HEK293 (cell line): ENCODE measurements around the gene IWS1.
"Not testable (repeated sequence)": the region's sequence is repeated elsewhere in the genome, so short reads cannot be mapped to it uniquely, and the experiment has no call there.

Experiments used
- CTCF ChIA-PET: fragments of 350-600 bp; formaldehyde crosslinking; extraction: SDS; loops from one replicate; lab custom pipeline; 2021; ENCODE audit warnings: antibody characterized with exemption; lab: Yijun Ruan, JAX
- POLR2A ChIA-PET: fragments of 300-600 bp; formaldehyde crosslinking; extraction: SDS; loops from one replicate; lab custom pipeline; 2020; ENCODE audit warnings: antibody characterized with exemption, inconsistent platforms; lab: Yijun Ruan, JAX
- H3K27ac ChIP-seq: fragments of 200-500 bp; sonication (Bioruptor generic); 2 replicates; pipeline ENCODE4 v1.5.1; 2014; ENCODE audit warnings: low read depth, low read length, control low read depth, inconsistent platforms; ENCODE audit errors: extremely low read depth
- H3K36me3 ChIP-seq, 2 experiments: fragments of 200-500 bp in 1 of 2; sonication (Bioruptor generic) in 1 of 2; 1 replicate in 1 of 2; 2 replicates in 1 of 2; pipeline ENCODE4 v1.5.1; 2014 to 2017; ENCODE audit warnings: inconsistent platforms in 2 of 2, low read length in 2 of 2; ENCODE audit not compliant: control insufficient read depth in 2 of 2, insufficient read depth in 1 of 2
- H3K4me1 ChIP-seq: fragments of 200-500 bp; sonication (Bioruptor generic); 2 replicates; pipeline ENCODE4 v1.5.1; 2014; ENCODE audit warnings: mild to moderate bottlenecking, low read length, inconsistent platforms; ENCODE audit not compliant: control insufficient read depth, insufficient read depth
- H3K4me3 ChIP-seq: 2 replicates; pipeline ENCODE4 v1.5.1; 2011; ENCODE audit warnings: low read depth, mild to moderate bottlenecking, control low read depth, low read length, moderate library complexity
- H3K9me3 ChIP-seq: fragments of 200-500 bp; sonication (Bioruptor generic); 2 replicates; pipeline ENCODE4 v1.5.1; 2014; ENCODE audit warnings: low read depth, low read length, inconsistent platforms; ENCODE audit not compliant: control insufficient read depth, insufficient read depth
- YY1 ChIP-seq: fragments of 450-650 bp; formaldehyde crosslinking; IDR thresholded peaks from 2 replicates; pipeline ENCODE4 v1.5.1; 2018; ENCODE audit warnings: missing biosample characterization, missing genetic modification characterization
- ZBTB10 ChIP-seq: fragments of 450-650 bp; formaldehyde crosslinking; IDR thresholded peaks from 2 replicates; pipeline ENCODE4 v1.5.1; 2016; ENCODE audit warnings: missing biosample characterization, missing genetic modification characterization
- ZFP3 ChIP-seq: fragments of 450-650 bp; formaldehyde crosslinking; IDR thresholded peaks from 2 replicates; pipeline ENCODE4 v1.5.1; 2016; ENCODE audit warnings: low read depth, missing biosample characterization, missing genetic modification characterization
- ZFP37 ChIP-seq: fragments of 450-650 bp; formaldehyde crosslinking; IDR thresholded peaks from 2 replicates; pipeline ENCODE4 v1.5.1; 2016; ENCODE audit warnings: missing biosample characterization, missing genetic modification characterization
- ZNF112 ChIP-seq: fragments of 450-650 bp; formaldehyde crosslinking; IDR thresholded peaks from 2 replicates; pipeline ENCODE4 v1.5.0; 2017; ENCODE audit warnings: missing biosample characterization, missing genetic modification characterization
- ZNF23 ChIP-seq: fragments of 450-650 bp; formaldehyde crosslinking; IDR thresholded peaks from 2 replicates; pipeline ENCODE4 v1.5.1; 2016; ENCODE audit warnings: missing biosample characterization, missing genetic modification characterization, borderline replicate concordance
- ZNF274 ChIP-seq, 2 experiments: fragments of 200-500 bp in 1 of 2; fragments of 450-650 bp in 1 of 2; sonication (Bioruptor generic) in 1 of 2; formaldehyde crosslinking in 1 of 2; IDR thresholded peaks; 2 replicates each; pipeline versions ENCODE4 v1.5.1 to v1.6.1; 2014 to 2016; ENCODE audit warnings: borderline replicate concordance in 1 of 2, inconsistent platforms in 1 of 2, low read length in 1 of 2, missing biosample characterization in 1 of 2, missing genetic modification characterization in 1 of 2
- ZNF362 ChIP-seq: fragments of 450-650 bp; formaldehyde crosslinking; IDR thresholded peaks from 2 replicates; pipeline ENCODE4 v1.5.1; 2016; ENCODE audit warnings: missing biosample characterization, missing genetic modification characterization
- ZNF426 ChIP-seq: fragments of 450-650 bp; formaldehyde crosslinking; IDR thresholded peaks from 2 replicates; pipeline ENCODE4 v1.5.1; 2017; ENCODE audit warnings: missing biosample characterization, missing genetic modification characterization, mild to moderate bottlenecking, inconsistent platforms, moderate library complexity
- ZNF510 ChIP-seq: fragments of 450-650 bp; formaldehyde crosslinking; IDR thresholded peaks from 2 replicates; pipeline ENCODE4 v1.5.1; 2018; ENCODE audit warnings: mild to moderate bottlenecking, missing genetic modification characterization, missing biosample characterization; ENCODE audit not compliant: insufficient replicate concordance
- ZNF518A ChIP-seq: fragments of 450-650 bp; formaldehyde crosslinking; conservative IDR thresholded peaks from 2 replicates; pipeline ENCODE4 v1.5.1; 2016; ENCODE audit warnings: low read depth, missing biosample characterization, missing genetic modification characterization
- ZNF529 ChIP-seq: fragments of 450-650 bp; formaldehyde crosslinking; IDR thresholded peaks from 2 replicates; pipeline ENCODE4 v1.5.1; 2017; ENCODE audit warnings: missing genetic modification characterization, missing biosample characterization; ENCODE audit not compliant: insufficient replicate concordance
- ZNF585B ChIP-seq: fragments of 450-650 bp; formaldehyde crosslinking; IDR thresholded peaks from 2 replicates; pipeline ENCODE4 v1.5.1; 2016; ENCODE audit warnings: missing biosample characterization, missing genetic modification characterization
- ZSCAN23 ChIP-seq: fragments of 450-650 bp; formaldehyde crosslinking; IDR thresholded peaks from 2 replicates; pipeline ENCODE4 v1.5.1; 2016; ENCODE audit warnings: missing biosample characterization, missing genetic modification characterization

Gene IWS1

GRCh38 chr2:127530245-127531140 is 4.2 kb upstream of the IWS1 start:
- H3K36me3 ChIP-seq = no peaks in the 10 kb centered on the region
- ChIA-PET POLR2A (no interaction called here), CTCF (interaction anchor here (0.9 to 2.7 kb wide), 4 partner anchors 9 to 119 kb away, joined by 3 to 6 read pairs (median 4); no protein-coding TSS in a partner anchor)
- no peak for TF ChIP-seq ZNF23 (tag by site-specific recombination)
- TF ChIP-seq ZNF529 (tag by site-specific recombination) = no peak
- no peak for TF ChIP-seq ZNF510 (tag by site-specific recombination)
- no peak for TF ChIP-seq ZSCAN23
- no peak for TF ChIP-seq ZNF585B (tag by site-specific recombination)
- TF ChIP-seq, all 188 proteins: peak for 0
- Histone ChIP-seq H3K4me1 (peaks cover 4% of the 10 kb centered on the region; the same call in 1 of the 2 replicates), H3K27ac (no peak overlapping the region), H3K4me3 (no peak overlapping the region), H3K9me3 (no peaks in the 10 kb centered on the region)

GRCh38 chr2:127529416-127529815 is 3.1 kb upstream of the IWS1 start:
- H3K4me3 ChIP-seq, H3K4me1 ChIP-seq, H3K36me3 ChIP-seq, H3K27ac ChIP-seq, H3K9me3 ChIP-seq, POLR2A ChIA-PET: not testable (repeated sequence)
- CTCF ChIA-PET = interaction anchor here (0.9 to 2.7 kb wide), 5 partner anchors 10 to 205 kb away, joined by 3 to 6 read pairs (median 4); no protein-coding TSS in a partner anchor

GRCh38 chr2:127528487-127528886 is 2.2 kb upstream of the IWS1 start:
- no peaks in the 10 kb centered on the region for H3K9me3 ChIP-seq
- peaks cover 4% of the 10 kb centered on the region; the same call in 1 of the 2 replicates for H3K4me1 ChIP-seq
- no peak overlapping the region for H3K4me3 ChIP-seq
- POLR2A ChIA-PET = no interaction called here
- H3K27ac ChIP-seq = no peak overlapping the region
- TF ChIP-seq ZNF112 = no peak
- CTCF ChIA-PET = interaction anchor here (2.1 to 2.7 kb wide), 2 partner anchors 121 to 204 kb away, joined by 6 read pairs; no protein-coding TSS in a partner anchor
- H3K36me3 ChIP-seq = peaks cover 3 to 7% of the 10 kb centered on the region in 2 experiments; a peak in 2 of 3 replicates

- POLR2A ChIA-PET = interaction anchor here (0.6 to 2.0 kb wide), 16 partner anchors 9 to 233 kb away, joined by 3 to 19 read pairs (median 4); partner anchors contain the start of genes ERCC3, LIMS2 and SFT2D3
- Histone ChIP-seq H3K9me3 (no peaks in the 10 kb centered on the region), H3K36me3 (peaks cover 13 to 20% of the 10 kb centered on the region in 2 experiments), H3K4me3 (peak overlapping the region; percentile 88), H3K4me1 (peaks cover 4% of the 10 kb centered on the region; the same call in 1 of the 2 replicates), H3K27ac (peak overlapping the region; percentile 73)
- CTCF ChIA-PET = interaction anchor here (0.8 kb wide), 1 partner anchor 123 kb away, joined by 5 read pairs; no protein-coding TSS in a partner anchor
- TF ChIP-seq ZFP37 (tag by site-specific recombination) (no peak), ZBTB10 (no peak), ZNF362 (tag by site-specific recombination) (no peak), ZNF274 (IDR thresholded peaks at IDR 0.05; ENCODE audit: low read length) (no peak), ZNF274 (tag by site-specific recombination; IDR thresholded peaks at IDR 0.05; ENCODE audit: borderline replicate concordance) (no peak), ZNF518A (tag by site-specific recombination) (no peak), ZNF426 (tag by site-specific recombination) (no peak), ZFP3 (tag by site-specific recombination) (no peak), YY1 (tag by site-specific recombination) (no peak)
These were observed 914 bp upstream of the IWS1 start for GRCh38 chr2:127527001-127527804.
